Tibial artery (tissue), 4 donors: ENCODE results near the gene TTC7B.

Experiments used
- DNase-seq, 2 donors: peaks; one replicate each; pipeline ENCODE4 v3.0.0-alpha.2; 2019
- H3K27ac ChIP-seq, 2 donors: fragments of 200-600 bp; sonication (generic) in 1 of 2; 1 replicate in 1 of 2; 2 replicates in 1 of 2; pipeline ENCODE4 v1.5.1; 2018 to 2019; ENCODE audit warnings: mild to moderate bottlenecking in 1 of 2
- H3K27me3 ChIP-seq, 2 donors: fragments of 200-600 bp; sonication (generic) in 1 of 2; one replicate each; pipeline versions ENCODE4 v1.5.1 to v1.6.0; 2016 to 2019
- H3K36me3 ChIP-seq, 3 donors: fragments of 200-600 bp; sonication (generic) in 2 of 3; one replicate each; pipeline ENCODE4 v1.5.1; 2016 to 2019; ENCODE audit warnings: mild to moderate bottlenecking in 2 of 3
- H3K4me1 ChIP-seq, 4 donors: fragments of 200-600 bp; sonication (generic) in 2 of 4; 1 replicate in 3 of 4; 2 replicates in 1 of 4; pipeline ENCODE4 v1.5.1; 2016 to 2019
- H3K4me3 ChIP-seq, 2 donors: fragments of 200-600 bp; sonication (generic) in 1 of 2; 1 replicate in 1 of 2; 2 replicates in 1 of 2; pipeline ENCODE4 v1.5.1; 2018 to 2019; ENCODE audit warnings: mild to moderate bottlenecking in 2 of 2
- H3K9me3 ChIP-seq, 3 donors: fragments of 200-600 bp; sonication (generic) in 1 of 3; one replicate each; pipeline ENCODE4 v1.5.1; 2016 to 2019
- intact Hi-C: fragments of 100-400 bp; cut with DNase I; formaldehyde crosslinking; loops from one replicate; pipeline ENCODE4 v1.15.0; 2023; ENCODE audit warnings: low total_unique reads
- TF ChIP-seq, protein P1 (sequence below), 2 experiments: fragments of 200-600 bp in 1 of 2; fragments of 450-650 bp in 1 of 2; IDR thresholded peaks; one replicate each; pipeline ENCODE4 v1.5.1; 2017 to 2019; ENCODE audit warnings: antibody characterized with exemption in 2 of 2, mild to moderate bottlenecking in 1 of 2, moderate library complexity in 1 of 2

The TTC7B gene

DNA sequence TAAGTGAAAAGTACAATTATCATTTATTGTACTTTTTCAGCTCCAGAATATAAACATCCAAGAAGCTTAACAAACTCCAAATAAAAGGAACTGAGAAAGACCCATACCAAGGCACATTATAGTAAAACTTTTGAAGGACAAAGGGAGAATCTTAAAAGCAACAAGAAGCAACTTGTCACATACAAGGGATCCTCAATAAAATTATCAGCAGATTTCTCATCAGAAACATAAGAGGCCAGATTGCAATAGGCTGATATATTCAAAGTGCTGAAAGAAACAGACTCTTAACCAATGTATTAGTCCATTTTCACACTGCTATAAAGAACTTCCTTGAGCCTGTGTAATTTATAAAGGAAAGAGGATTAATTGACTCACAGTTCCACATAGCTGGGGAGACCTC, 48.3 kb downstream of the TTC7B start:
- no peak for DNase-seq
- Histone ChIP-seq H3K4me3 (no peak overlapping the region), H3K9me3 (peaks cover 0 to 29% (median 11%) of the 10 kb centered on the region in 3 donors), H3K27ac (no peak overlapping the region), H3K4me1 (no peaks in the 10 kb centered on the region), H3K36me3 (peaks cover 45 to 60% (median 54%) of the 10 kb centered on the region in 3 donors), H3K27me3 (no peaks in the 10 kb centered on the region)
- intact Hi-C loops: no loop called here
- TF ChIP-seq, protein P1, sequence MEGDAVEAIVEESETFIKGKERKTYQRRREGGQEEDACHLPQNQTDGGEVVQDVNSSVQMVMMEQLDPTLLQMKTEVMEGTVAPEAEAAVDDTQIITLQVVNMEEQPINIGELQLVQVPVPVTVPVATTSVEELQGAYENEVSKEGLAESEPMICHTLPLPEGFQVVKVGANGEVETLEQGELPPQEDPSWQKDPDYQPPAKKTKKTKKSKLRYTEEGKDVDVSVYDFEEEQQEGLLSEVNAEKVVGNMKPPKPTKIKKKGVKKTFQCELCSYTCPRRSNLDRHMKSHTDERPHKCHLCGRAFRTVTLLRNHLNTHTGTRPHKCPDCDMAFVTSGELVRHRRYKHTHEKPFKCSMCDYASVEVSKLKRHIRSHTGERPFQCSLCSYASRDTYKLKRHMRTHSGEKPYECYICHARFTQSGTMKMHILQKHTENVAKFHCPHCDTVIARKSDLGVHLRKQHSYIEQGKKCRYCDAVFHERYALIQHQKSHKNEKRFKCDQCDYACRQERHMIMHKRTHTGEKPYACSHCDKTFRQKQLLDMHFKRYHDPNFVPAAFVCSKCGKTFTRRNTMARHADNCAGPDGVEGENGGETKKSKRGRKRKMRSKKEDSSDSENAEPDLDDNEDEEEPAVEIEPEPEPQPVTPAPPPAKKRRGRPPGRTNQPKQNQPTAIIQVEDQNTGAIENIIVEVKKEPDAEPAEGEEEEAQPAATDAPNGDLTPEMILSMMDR (IDR thresholded peaks at IDR 0.05): no peak

DNA sequence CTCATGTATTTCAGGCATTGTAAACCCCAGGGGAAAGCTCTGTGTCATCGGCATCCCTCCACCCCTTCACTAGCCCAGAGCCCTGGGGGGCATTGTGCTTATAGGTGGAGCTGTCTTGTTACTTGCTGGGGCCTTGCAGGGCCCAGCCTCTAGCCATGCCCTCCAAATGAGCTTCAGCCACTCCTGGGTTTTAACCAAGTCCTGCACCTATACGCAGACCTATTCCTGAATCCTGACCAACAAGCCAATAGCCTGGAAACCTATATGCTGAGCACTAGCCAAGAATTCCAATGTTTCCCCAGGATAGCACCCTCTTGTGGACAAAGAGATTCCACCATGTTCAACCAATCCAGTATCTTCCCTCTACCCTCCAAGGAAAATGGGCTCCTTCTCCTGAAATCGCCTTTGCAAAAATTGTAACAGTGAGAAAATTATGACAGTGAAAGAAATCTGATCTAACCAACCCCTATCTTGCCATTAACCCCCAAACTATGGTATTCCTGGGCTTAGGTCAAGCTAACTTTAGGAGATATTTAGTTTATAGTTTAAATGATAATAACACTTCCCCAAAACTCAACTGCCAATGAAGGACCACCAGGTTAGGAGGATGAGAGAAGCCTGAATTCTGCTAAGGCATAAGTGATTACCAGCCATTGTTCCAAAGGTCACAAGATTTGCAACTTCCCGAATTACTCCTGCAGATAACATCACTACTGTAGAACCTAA, 55.5 kb downstream of the TTC7B start:
- H3K9me3 ChIP-seq: peaks cover 0 to 15% (median 5%) of the 10 kb centered on the region in 3 donors
- H3K4me1 ChIP-seq: peaks cover 0 to 35% (median 18%) of the 10 kb centered on the region in 4 donors
- H3K27ac ChIP-seq: peak overlapping the region in 1 of 2 donors; percentile 88
- H3K36me3 ChIP-seq: peaks cover 0 to 10% (median 0%) of the 10 kb centered on the region in 3 donors
- H3K4me3 ChIP-seq: no peak overlapping the region
- no peak for DNase-seq
- intact Hi-C loops: no loop called here
- TF ChIP-seq, protein P1 (IDR thresholded peaks at IDR 0.05): peak in 1 of 2 experiments; percentile 25
- H3K27me3 ChIP-seq: no peaks in the 10 kb centered on the region

DNA sequence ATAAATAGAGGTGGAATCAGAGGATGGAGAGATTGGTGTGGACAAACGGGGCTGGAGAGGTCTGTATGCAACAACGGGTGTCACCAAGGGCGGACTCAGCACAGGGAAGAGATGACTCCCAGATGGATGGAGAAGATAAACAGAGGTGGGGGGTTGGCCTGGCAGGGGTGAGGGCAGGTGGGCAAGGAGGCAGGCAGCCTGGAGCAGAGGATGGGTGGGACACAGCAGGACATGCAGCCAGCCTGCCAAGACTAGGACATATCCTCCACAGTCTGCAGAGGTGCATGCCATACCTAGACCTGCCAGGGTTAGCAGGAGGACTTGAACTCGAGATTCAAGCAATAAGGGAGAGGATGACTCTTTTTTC, 56.2 kb downstream of the TTC7B start:
- Histone ChIP-seq H3K27ac (peak overlapping the region; percentile 88 to 94), H3K27me3 (no peaks in the 10 kb centered on the region), H3K36me3 (peaks cover 0 to 10% (median 0%) of the 10 kb centered on the region in 3 donors), H3K4me1 (peaks cover 0 to 35% (median 18%) of the 10 kb centered on the region in 4 donors), H3K9me3 (peaks cover 0 to 15% (median 5%) of the 10 kb centered on the region in 3 donors), H3K4me3 (no peak overlapping the region)
- TF ChIP-seq, protein P1 (IDR thresholded peaks at IDR 0.05): no peak
- intact Hi-C loops: no loop called here
- DNase-seq: no peak

DNA sequence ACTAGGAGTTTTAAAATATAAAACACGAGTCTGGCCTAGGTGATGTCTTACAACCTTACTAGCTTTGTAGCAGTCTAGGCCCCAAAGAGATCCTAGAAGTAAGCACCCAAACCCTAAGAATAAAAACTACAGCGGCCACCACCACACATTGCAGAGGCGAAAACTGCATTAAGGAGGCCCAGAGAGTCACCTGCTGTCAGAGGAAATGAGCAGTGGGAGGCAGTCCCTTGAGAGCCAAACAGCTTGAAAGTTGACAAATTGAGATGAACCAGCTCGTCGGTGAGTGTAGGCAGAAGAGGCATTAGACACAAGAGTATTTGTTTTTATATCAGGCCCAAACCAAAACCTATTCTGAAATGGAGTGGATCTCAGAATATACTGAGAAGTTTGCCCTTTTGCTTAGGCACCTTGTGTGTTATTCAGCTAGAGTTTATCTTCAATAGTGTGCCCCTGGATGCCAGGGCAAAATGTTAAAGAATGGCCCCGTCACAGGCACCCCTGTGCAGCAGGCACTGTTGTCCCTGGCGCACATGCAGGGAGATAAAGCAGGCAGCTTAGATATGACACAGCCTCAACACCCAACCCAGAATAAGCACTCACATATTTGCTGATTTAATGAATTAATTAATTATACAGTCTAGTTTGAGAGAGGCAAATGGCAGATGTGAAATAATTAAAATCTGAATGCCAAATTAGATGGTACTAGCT, 56.7 kb downstream of the TTC7B start:
- H3K4me1 ChIP-seq: peaks cover 0 to 35% (median 18%) of the 10 kb centered on the region in 4 donors
- intact Hi-C loops: loop anchor here (5.0 kb wide), 2 partner anchors 362 to 457 kb away; partner anchors contain the start of gene CALM1

DNA sequence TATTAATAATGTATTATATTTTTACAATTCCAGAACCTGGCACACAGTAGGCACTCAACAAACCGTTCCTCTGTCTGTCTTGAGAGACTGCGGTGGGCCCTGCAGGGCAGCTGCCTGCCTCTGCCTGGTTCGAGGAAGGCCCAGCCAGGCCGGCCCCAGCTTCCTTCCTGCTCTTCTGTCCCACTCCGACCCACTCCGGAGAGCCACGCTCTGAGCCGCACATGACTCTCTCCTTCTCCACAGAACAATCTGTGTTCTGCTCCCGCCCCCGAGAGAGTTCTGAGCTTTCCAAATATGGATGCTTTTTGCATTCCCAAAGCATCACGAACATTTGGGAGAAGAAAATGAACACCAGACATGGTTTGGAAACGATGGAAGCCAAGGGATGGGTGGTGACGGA, 57.3 kb downstream of the TTC7B start:
- intact Hi-C loops: loop anchor here (5.0 kb wide), 2 partner anchors 362 to 457 kb away; partner anchors contain the start of gene CALM1
- Histone ChIP-seq H3K27ac (peak overlapping the region; percentile 88 to 94), H3K27me3 (no peaks in the 10 kb centered on the region), H3K9me3 (peaks cover 0 to 14% (median 5%) of the 10 kb centered on the region in 3 donors), H3K4me1 (peaks cover 0 to 35% (median 18%) of the 10 kb centered on the region in 4 donors), H3K4me3 (peak overlapping the region; percentile 48 to 59), H3K36me3 (peaks cover 0 to 8% (median 0%) of the 10 kb centered on the region in 3 donors)
- TF ChIP-seq, protein P1 (IDR thresholded peaks at IDR 0.05): no peak
- DNase-seq: peak; percentile 76 to 91

More for the DNA sequence above, 56.7 kb downstream of the TTC7B start:
- Histone ChIP-seq H3K4me3 (peak overlapping the region; percentile 48 to 59), H3K27ac (peak overlapping the region; percentile 88 to 94), H3K27me3 (no peaks in the 10 kb centered on the region), H3K36me3 (peaks cover 0 to 10% (median 0%) of the 10 kb centered on the region in 3 donors), H3K9me3 (peaks cover 0 to 15% (median 5%) of the 10 kb centered on the region in 3 donors)
- TF ChIP-seq, protein P1 (IDR thresholded peaks at IDR 0.05): no peak
- DNase-seq: no peak
